Activated CD8-positive, alpha-beta T cell treated with anti-CD3 and anti-CD28 coated beads for 36 hours (primary cell): ENCODE results near the gene CEP44. TPM values are rescaled to one million over a fixed set of nuclear protein-coding genes. Genes with fewer than 3 reads are reported as not detected.

Source experiments
- ATAC-seq: fragments of 200-7000 bp; cut with Tn5 transposase; one replicate; pipeline ENCODE4 v1.10.0; 2021; ENCODE audit warnings: mild to moderate bottlenecking, moderate library complexity
- CTCF ChIA-PET: fragments of 350-600 bp; sonication (Branson Sonifier 250); formaldehyde crosslinking; loops from one replicate; lab custom pipeline; 2021; ENCODE audit warnings: antibody characterized with exemption; lab: Charles Lee
- POLR2A ChIA-PET: fragments of 350-600 bp; sonication (Branson Sonifier 250); formaldehyde crosslinking; loops from one replicate; lab custom pipeline; 2021; ENCODE audit warnings: antibody characterized with exemption; lab: Charles Lee
- DNase-seq: peaks from one replicate; pipeline ENCODE4 v3.0.0-alpha.2; 2020
- H3K27ac Mint-ChIP-seq: one replicate; pipeline ENCODE4 v1.8.0; 2021; ENCODE audit warnings: mild to moderate bottlenecking, mixed read lengths
- H3K27me3 Mint-ChIP-seq: one replicate; pipeline ENCODE4 v1.8.0; 2021; ENCODE audit warnings: mixed read lengths
- H3K36me3 Mint-ChIP-seq: one replicate; pipeline ENCODE4 v1.8.0; 2021; ENCODE audit warnings: low read depth, mixed read lengths
- H3K4me1 Mint-ChIP-seq: one replicate; pipeline ENCODE4 v1.8.0; 2021; ENCODE audit warnings: low read depth, mixed read lengths
- H3K4me3 Mint-ChIP-seq: one replicate; pipeline ENCODE4 v1.8.0; 2021; ENCODE audit warnings: mild to moderate bottlenecking, moderate library complexity, mixed read lengths
- H3K9me3 Mint-ChIP-seq: one replicate; pipeline ENCODE4 v1.8.0; 2021; ENCODE audit warnings: mixed read lengths
- CTCF ChIP-seq: fragments of 200-600 bp; IDR thresholded peaks from one replicate; pipeline ENCODE4 v1.8.0; 2022; ENCODE audit warnings: antibody characterized with exemption, mild to moderate bottlenecking
- intact Hi-C: fragments of 100-400 bp; cut with micrococcal nuclease; formaldehyde crosslinking; loops from one replicate; pipeline ENCODE4 v1.10.0; 2022
- total RNA-seq, 2 experiments: library from RNA; stranded (reverse); gene quantifications; one replicate each; pipeline ENCODE4 v1.2.3, GENCODE V29; 2021

CEP44 gene
- total RNA-seq, 2 experiments from 2014 or later, result 29.3 to 30.2 TPM

GRCh38 chr4:174263445-174263736 is 20.3 kb upstream of the CEP44 start:
- DNase-seq (no peak), ATAC-seq (no peak)
- Mint-ChIP-seq H3K9me3 (no peaks in the 10 kb centered on the region), H3K4me3 (no peak overlapping the region), H3K27me3 (no peaks in the 10 kb centered on the region), H3K4me1 (peaks cover 8% of the 10 kb centered on the region), H3K27ac (no peak overlapping the region), H3K36me3 (no peaks in the 10 kb centered on the region)
- CTCF ChIA-PET, result interaction anchor here (1.1 kb wide), 1 partner anchor 10 kb away, joined by 3 read pairs; no protein-coding TSS in a partner anchor
- no peak for TF ChIP-seq CTCF
- intact Hi-C loops, result no loop called here
- POLR2A ChIA-PET, result no interaction called here

DNA sequence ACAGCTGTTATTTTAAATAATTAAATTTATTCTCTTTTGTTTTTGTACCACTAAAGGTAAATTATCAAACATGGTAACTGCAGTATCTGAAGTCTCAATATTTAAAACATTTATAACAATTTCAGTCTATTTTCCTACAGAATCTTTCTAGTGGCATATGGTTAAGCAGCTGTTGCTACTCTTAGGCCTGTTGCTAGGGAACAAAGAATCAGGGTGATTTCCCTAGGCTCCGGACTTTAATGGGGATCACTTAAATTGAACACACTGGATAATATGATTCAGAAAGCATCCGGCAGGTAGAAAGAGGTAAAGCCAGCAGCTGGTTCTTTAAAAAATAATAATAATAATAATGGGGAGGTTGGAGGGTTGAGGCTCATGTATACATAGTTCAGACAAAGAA is 17.8 kb upstream of the CEP44 start:
- ChIA-PET CTCF (interaction anchor here (1.1 to 1.7 kb wide), 2 partner anchors 19 to 83 kb away, joined by 3 to 5 read pairs; no protein-coding TSS in a partner anchor), POLR2A (no interaction called here)
- intact Hi-C loops, result no loop called here
- no peak overlapping the region for H3K4me3 Mint-ChIP-seq
- no peaks in the 10 kb centered on the region for H3K36me3 Mint-ChIP-seq
- no peak for DNase-seq
- H3K27ac Mint-ChIP-seq, result no peak overlapping the region
- H3K9me3 Mint-ChIP-seq, result no peaks in the 10 kb centered on the region
- no peak for TF ChIP-seq CTCF
- no peak for ATAC-seq
- H3K4me1 Mint-ChIP-seq, result peaks cover 8% of the 10 kb centered on the region
- no peaks in the 10 kb centered on the region for H3K27me3 Mint-ChIP-seq

GRCh38 chr4:174266416-174266815 is 17.3 kb upstream of the CEP44 start:
- intact Hi-C loops, result no loop called here
- Mint-ChIP-seq H3K9me3 (no peaks in the 10 kb centered on the region), H3K4me1 (peaks cover 8% of the 10 kb centered on the region), H3K27ac (no peak overlapping the region), H3K4me3 (no peak overlapping the region), H3K27me3 (no peaks in the 10 kb centered on the region), H3K36me3 (no peaks in the 10 kb centered on the region)
- POLR2A ChIA-PET, result no interaction called here
- CTCF ChIA-PET, result interaction anchor here (1.1 to 1.7 kb wide), 2 partner anchors 18 to 82 kb away, joined by 3 to 5 read pairs; no protein-coding TSS in a partner anchor
- DNase-seq, result no peak
- no peak for TF ChIP-seq CTCF
- no peak for ATAC-seq

GRCh38 chr4:174273930-174274329 is 9.8 kb upstream of the CEP44 start:
- CTCF ChIA-PET, result no interaction called here
- peaks cover 24% of the 10 kb centered on the region for H3K4me1 Mint-ChIP-seq
- TF ChIP-seq CTCF, result no peak

DNA sequence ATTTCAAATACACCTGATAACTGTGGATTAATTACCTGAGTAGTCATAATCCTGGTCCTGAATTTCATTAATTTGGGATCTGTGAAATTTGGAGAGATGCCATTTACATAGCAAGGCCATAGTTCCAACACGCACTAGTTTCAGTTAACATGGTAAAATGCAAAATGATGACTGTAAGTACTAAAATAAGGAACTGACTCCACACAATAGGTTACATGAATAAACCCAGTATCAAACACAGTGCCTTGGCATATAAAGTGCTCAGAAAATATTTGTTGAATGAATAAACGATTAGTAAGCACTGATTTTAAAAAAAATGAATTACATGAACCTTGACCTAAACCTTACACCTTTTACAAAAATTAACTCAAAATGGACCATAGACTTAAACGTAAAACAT is 9.3 kb upstream of the CEP44 start:
- no peak for TF ChIP-seq CTCF
- POLR2A ChIA-PET, result interaction anchor here (0.6 kb wide), 1 partner anchor 108 kb away, joined by 4 read pairs; no protein-coding TSS in a partner anchor
- H3K27me3 Mint-ChIP-seq, result no peaks in the 10 kb centered on the region
- no peak overlapping the region for H3K27ac Mint-ChIP-seq
- intact Hi-C loops, result no loop called here
- H3K4me3 Mint-ChIP-seq, result no peak overlapping the region
- DNase-seq (no peak), ATAC-seq (no peak)
- peaks cover 6% of the 10 kb centered on the region for H3K36me3 Mint-ChIP-seq
- peaks cover 29% of the 10 kb centered on the region for H3K4me1 Mint-ChIP-seq
- CTCF ChIA-PET, result no interaction called here
- no peaks in the 10 kb centered on the region for H3K9me3 Mint-ChIP-seq

More at GRCh38 chr4:174273930-174274329, 9.8 kb upstream of the CEP44 start:
- Mint-ChIP-seq H3K36me3 (peaks cover 1% of the 10 kb centered on the region), H3K27me3 (no peaks in the 10 kb centered on the region), H3K27ac (no peak overlapping the region), H3K4me3 (no peak overlapping the region), H3K9me3 (no peaks in the 10 kb centered on the region)
- intact Hi-C loops, result no loop called here
- ATAC-seq (no peak), DNase-seq (no peak)
- POLR2A ChIA-PET, result interaction anchor here (0.6 kb wide), 1 partner anchor 108 kb away, joined by 4 read pairs; no protein-coding TSS in a partner anchor
